ENCODE results near the gene STRN3. TPM values are rescaled to one million over a fixed set of nuclear protein-coding genes. Genes with fewer than 3 reads are reported as not detected.

Gene STRN3, protein sequence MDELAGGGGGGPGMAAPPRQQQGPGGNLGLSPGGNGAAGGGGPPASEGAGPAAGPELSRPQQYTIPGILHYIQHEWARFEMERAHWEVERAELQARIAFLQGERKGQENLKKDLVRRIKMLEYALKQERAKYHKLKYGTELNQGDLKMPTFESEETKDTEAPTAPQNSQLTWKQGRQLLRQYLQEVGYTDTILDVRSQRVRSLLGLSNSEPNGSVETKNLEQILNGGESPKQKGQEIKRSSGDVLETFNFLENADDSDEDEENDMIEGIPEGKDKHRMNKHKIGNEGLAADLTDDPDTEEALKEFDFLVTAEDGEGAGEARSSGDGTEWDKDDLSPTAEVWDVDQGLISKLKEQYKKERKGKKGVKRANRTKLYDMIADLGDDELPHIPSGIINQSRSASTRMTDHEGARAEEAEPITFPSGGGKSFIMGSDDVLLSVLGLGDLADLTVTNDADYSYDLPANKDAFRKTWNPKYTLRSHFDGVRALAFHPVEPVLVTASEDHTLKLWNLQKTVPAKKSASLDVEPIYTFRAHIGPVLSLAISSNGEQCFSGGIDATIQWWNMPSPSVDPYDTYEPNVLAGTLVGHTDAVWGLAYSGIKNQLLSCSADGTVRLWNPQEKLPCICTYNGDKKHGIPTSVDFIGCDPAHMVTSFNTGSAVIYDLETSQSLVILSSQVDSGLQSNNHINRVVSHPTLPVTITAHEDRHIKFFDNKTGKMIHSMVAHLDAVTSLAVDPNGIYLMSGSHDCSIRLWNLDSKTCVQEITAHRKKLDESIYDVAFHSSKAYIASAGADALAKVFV
- 41.8 and 52.7 TPM in 2 replicates for total RNA-seq

DNA sequence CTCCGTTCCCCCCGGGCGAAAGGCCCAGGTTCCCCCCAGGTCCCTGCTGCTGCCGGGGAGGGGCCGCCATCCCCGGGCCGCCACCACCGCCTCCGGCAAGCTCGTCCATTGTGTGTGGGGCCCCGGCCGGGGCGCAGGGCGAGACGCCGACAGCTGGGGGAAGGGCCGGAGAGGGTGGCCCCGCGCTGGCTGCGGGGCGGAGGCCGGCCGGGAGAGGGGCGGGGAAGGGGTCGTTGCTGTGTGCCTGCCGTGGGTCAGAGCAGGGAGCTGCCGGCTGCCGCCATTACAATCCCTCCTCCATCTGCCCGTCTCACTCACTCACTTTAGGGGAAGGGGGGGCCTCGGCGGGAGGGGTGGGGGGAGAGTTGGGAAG lies at the start of gene STRN3:
Gene STRN3, minus strand, starts transcription at position 303 of the 373 bp plus-strand sequence. Its CDS starts 194 bp downstream, at position 109.

DNA sequence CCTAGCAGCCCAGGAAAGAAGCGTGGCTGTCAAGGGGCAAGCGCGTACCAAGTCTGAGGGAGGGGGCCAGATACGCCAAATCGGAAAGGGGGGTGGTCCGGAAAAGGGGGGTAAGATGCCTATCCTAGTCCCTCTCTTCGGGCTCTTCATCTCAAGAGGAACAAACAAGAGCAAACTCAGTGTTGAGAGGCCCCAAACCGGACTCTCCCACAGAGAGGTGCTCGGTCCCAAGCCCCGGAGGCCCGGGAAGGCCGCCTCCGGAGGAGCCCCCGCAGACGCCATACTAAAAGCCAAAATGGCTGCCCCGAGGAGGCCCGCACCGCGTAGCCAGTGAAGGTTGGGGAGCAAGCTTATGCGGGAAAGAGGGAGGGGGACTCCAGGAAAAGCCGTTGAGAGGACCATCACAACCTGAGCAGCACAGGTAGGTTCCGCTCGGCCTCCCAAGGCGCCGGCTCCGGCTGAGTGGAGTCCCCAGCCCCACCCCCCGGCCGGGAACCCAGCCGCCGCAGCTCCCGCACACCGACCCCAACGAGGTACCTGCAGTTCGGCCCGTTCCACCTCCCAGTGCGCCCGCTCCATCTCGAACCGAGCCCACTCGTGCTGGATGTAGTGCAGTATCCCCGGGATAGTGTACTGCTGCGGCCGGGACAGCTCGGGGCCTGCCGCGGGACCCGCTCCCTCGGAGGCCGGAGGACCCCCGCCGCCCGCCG lies 657 bp downstream of the STRN3 start, which contains the start of gene AP4S1:
Gene AP4S1, plus strand, starts transcription at position 283 of the 710 bp plus-strand sequence. CDS start 40,548 bp downstream, outside the sequence.

DNA sequence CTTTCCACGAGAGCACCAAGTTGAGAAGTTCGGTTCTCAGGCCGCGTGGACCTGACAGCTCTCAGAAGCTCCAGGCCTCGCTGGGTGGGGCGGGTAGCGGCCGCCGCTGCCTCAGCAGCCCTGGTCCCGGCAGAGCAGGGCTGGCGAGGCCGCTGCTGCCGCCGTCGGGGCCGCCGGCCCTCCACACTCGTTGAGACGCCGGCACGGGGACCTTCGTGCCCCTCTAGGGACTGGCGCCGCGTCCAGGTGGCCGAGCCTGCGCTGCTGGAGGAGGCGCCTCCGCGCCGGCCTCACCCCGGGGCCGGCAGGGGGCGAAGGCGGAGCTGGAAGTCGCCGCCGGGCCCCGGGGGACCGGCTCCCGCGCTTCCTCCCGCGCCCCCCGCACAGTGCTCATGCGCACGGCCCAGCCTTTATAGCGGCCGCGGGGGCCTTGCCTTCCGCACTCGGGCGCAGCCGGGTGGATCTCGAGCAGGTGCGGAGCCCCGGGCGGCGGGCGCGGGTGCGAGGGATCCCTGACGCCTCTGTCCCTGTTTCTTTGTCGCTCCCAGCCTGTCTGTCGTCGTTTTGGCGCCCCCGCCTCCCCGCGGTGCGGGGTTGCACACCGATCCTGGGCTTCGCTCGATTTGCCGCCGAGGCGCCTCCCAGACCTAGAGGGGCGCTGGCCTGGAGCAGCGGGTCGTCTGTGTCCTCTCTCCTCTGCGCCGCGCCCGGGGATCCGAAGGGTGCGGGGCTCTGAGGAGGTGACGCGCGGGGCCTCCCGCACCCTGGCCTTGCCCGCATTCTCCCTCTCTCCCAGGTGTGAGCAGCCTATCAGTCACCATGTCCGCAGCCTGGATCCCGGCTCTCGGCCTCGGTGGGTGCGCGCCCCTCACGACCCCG lies 151.8 kb downstream of the STRN3 start, which contains the start of gene COCH:
Gene COCH, plus strand, starts transcription at position 440 of the 879 bp plus-strand sequence. Its CDS starts 380 bp downstream, at position 820.

Small RNA genes lying within 50 kb of the gene (small RNA-seq; reads per million reads assigned to genes)
- not detected for gene HIGD1AP17
- gene MIR624, result 0.61 reads per million, percentile 39 among the genes with 10 or more reads in this experiment

Other genes starting within 250 kb of the STRN3 start
- 0.29 and 0.65 TPM in 2 replicates for gene COCH, start 151.8 kb downstream of the STRN3 start, total RNA-seq
- gene AP4S1, start 730 bp downstream of the STRN3 start, total RNA-seq, result 2.9 and 8.3 TPM in 2 replicates
- 197 and 230 TPM in 2 replicates for gene HECTD1, start 181.4 kb upstream of the STRN3 start, total RNA-seq

Data from vein endothelial cell (primary cell).